H1 (cell line): Measurements from ENCODE around the gene KCNJ2. TPM values are rescaled to one million over a fixed set of nuclear protein-coding genes. Genes with fewer than 3 reads are reported as not detected.

Experiments used
- CTCF ChIA-PET: fragments of 300-600 bp; sonication (Branson Sonifier 250); formaldehyde crosslinking; loops from one replicate; lab custom pipeline; 2021; ENCODE audit not compliant: partially characterized antibody; lab: Charles Lee
- POLR2A ChIA-PET: fragments of 300-600 bp; sonication (Branson Sonifier 250); formaldehyde crosslinking; loops from one replicate; lab custom pipeline; 2021; ENCODE audit warnings: inconsistent platforms; ENCODE audit not compliant: partially characterized antibody; lab: Charles Lee
- DNase-seq, 2 experiments: peaks; one replicate each; pipeline versions ENCODE4 v3.0.0 to v3.0.0-alpha.2; 2010 to 2022; ENCODE audit warnings: low spot score in 2 of 2, low read depth in 1 of 2, mixed read lengths in 1 of 2
- FAIRE-seq: peaks from 2 replicates; lab custom pipeline; 2011; peaks lifted over from hg19 to GRCh38; lab: Jason Lieb, UNC
- H2AFZ ChIP-seq: 2 replicates; pipeline ENCODE4 v1.8.1; 2012; ENCODE audit warnings: low read length, inconsistent platforms
- H2AK5ac ChIP-seq: 2 replicates; pipeline ENCODE4 v1.6.1; 2013; ENCODE audit warnings: low read depth, low read length
- H2BK120ac ChIP-seq: replicated peaks from 2 replicates; pipeline ENCODE3; 2013; ENCODE audit warnings: low read depth, low read length, inconsistent platforms
- H2BK12ac ChIP-seq: 2 replicates; pipeline ENCODE4 v1.6.1; 2013; ENCODE audit warnings: low read depth, low read length
- H2BK15ac ChIP-seq: 2 replicates; pipeline ENCODE4 v1.6.1; 2013; ENCODE audit warnings: low read length
- H2BK20ac ChIP-seq: 2 replicates; pipeline ENCODE4 v1.6.1; 2013; ENCODE audit warnings: low read length
- H2BK5ac ChIP-seq: 2 replicates; pipeline ENCODE4 v1.6.1; 2013; ENCODE audit warnings: low read depth, low read length
- H3K14ac ChIP-seq: 2 replicates; pipeline ENCODE4 v1.6.1; 2013; ENCODE audit warnings: inconsistent platforms; ENCODE audit not compliant: insufficient read length
- H3K18ac ChIP-seq: 2 replicates; pipeline ENCODE4 v1.6.1; 2013; ENCODE audit warnings: low read length; ENCODE audit errors: extremely low read depth
- H3K23ac ChIP-seq: 2 replicates; pipeline ENCODE4 v1.6.1; 2013; ENCODE audit warnings: inconsistent platforms; ENCODE audit not compliant: insufficient read length
- H3K23me2 ChIP-seq: 2 replicates; pipeline ENCODE4 v1.6.1; 2013; ENCODE audit warnings: low read depth, low read length
- H3K27ac ChIP-seq: 2 replicates; pipeline ENCODE4 v1.6.1; 2011; ENCODE audit warnings: low read depth, low read length, inconsistent platforms
- H3K27me3 ChIP-seq, 4 experiments: replicated peaks in 1 of 4; 1 replicate in 1 of 4; 2 replicates in 3 of 4; pipeline versions ENCODE4 v1.6.1 to v1.8.1; 2011 to 2013; ENCODE audit warnings: low read length in 3 of 4, mild to moderate bottlenecking in 3 of 4, inconsistent platforms in 2 of 4, mixed read lengths in 2 of 4, moderate library complexity in 1 of 4; ENCODE audit not compliant: control insufficient read depth in 3 of 4, insufficient read depth in 3 of 4; ENCODE audit errors: extremely low read depth in 1 of 4
- H3K36me3 ChIP-seq, 4 experiments: 2 replicates each; pipeline versions ENCODE4 v1.6.1 to v1.8.1; 2011 to 2013; ENCODE audit warnings: mild to moderate bottlenecking in 4 of 4, low read length in 3 of 4, moderate library complexity in 2 of 4, control low read depth in 1 of 4, inconsistent platforms in 1 of 4; ENCODE audit not compliant: insufficient read depth in 4 of 4, control insufficient read depth in 2 of 4
- H3K4ac ChIP-seq: replicated peaks from 2 replicates; pipeline ENCODE3; 2013; ENCODE audit warnings: low read length, low read depth, mixed read lengths, inconsistent platforms; ENCODE audit not compliant: insufficient read length
- H3K4me1 ChIP-seq, 4 experiments: replicated peaks in 1 of 4; 1 replicate in 1 of 4; 2 replicates in 3 of 4; pipeline versions ENCODE4 v1.6.1 to v1.8.1; 2011 to 2013; ENCODE audit warnings: low read length in 3 of 4, inconsistent platforms in 2 of 4, mixed read lengths in 1 of 4; ENCODE audit not compliant: insufficient read depth in 4 of 4, control insufficient read depth in 3 of 4
- H3K4me2 ChIP-seq, 2 experiments: 2 replicates each; pipeline versions ENCODE4 v1.6.1 to v1.8.1; 2011 to 2013; ENCODE audit warnings: low read depth in 2 of 2, low read length in 2 of 2, control low read depth in 1 of 2, inconsistent platforms in 1 of 2, mild to moderate bottlenecking in 1 of 2; ENCODE audit not compliant: insufficient read depth in 1 of 2
- H3K4me3 ChIP-seq, 4 experiments: fragments of 200-600, 300-600 bp in 1 of 4; sonication (generic), shearing (Covaris generic), sonication (Bioruptor Twin) in 1 of 4; 2 replicates each; pipeline versions ENCODE4 v1.5.1 to v1.8.1; 2011 to 2016; ENCODE audit warnings: low read length in 4 of 4, low read depth in 3 of 4, control low read depth in 2 of 4, inconsistent platforms in 2 of 4, mild to moderate bottlenecking in 2 of 4, mixed read lengths in 1 of 4, moderate library complexity in 1 of 4; ENCODE audit not compliant: insufficient read depth in 2 of 4; ENCODE audit errors: extremely low read depth in 1 of 4
- H3K56ac ChIP-seq: replicated peaks from 2 replicates; pipeline ENCODE3; 2013; ENCODE audit warnings: low read depth, mild to moderate bottlenecking, mixed read lengths, low read length, inconsistent platforms; ENCODE audit not compliant: insufficient read length
- H3K79me1 ChIP-seq: 2 replicates; pipeline ENCODE4 v1.6.1; 2013; ENCODE audit warnings: low read depth, low read length, control low read depth
- H3K79me2 ChIP-seq, 2 experiments: 2 replicates each; pipeline versions ENCODE4 v1.6.1 to v1.8.1; 2012 to 2013; ENCODE audit warnings: low read length in 2 of 2, mild to moderate bottlenecking in 2 of 2, inconsistent platforms in 1 of 2; ENCODE audit not compliant: insufficient read depth in 2 of 2, control insufficient read depth in 1 of 2
- H3K9ac ChIP-seq, 4 experiments: replicated peaks in 1 of 4; 1 replicate in 1 of 4; 2 replicates in 3 of 4; pipeline versions ENCODE4 v1.6.1 to v1.8.1; 2011 to 2013; ENCODE audit warnings: low read depth in 3 of 4, low read length in 3 of 4, control low read depth in 2 of 4, mild to moderate bottlenecking in 2 of 4, moderate library complexity in 2 of 4, inconsistent platforms in 1 of 4; ENCODE audit errors: extremely low read depth in 1 of 4
- H3K9me3 ChIP-seq, 2 experiments: 2 replicates each; pipeline versions ENCODE4 v1.6.1 to v1.8.1; 2012 to 2013; ENCODE audit warnings: mild to moderate bottlenecking in 2 of 2, moderate library complexity in 2 of 2, control low read depth in 1 of 2, inconsistent platforms in 1 of 2, low read depth in 1 of 2, low read length in 1 of 2, mixed read lengths in 1 of 2; ENCODE audit not compliant: insufficient read depth in 2 of 2
- H4K20me1 ChIP-seq, 2 experiments: replicated peaks in 1 of 2; 2 replicates each; pipeline versions ENCODE3 to v1.8.1; 2011 to 2013; ENCODE audit warnings: inconsistent platforms in 2 of 2, low read length in 2 of 2, mild to moderate bottlenecking in 1 of 2; ENCODE audit not compliant: insufficient read depth in 2 of 2, control insufficient read depth in 1 of 2
- H4K5ac ChIP-seq: 2 replicates; pipeline ENCODE4 v1.6.1; 2013; ENCODE audit warnings: low read length, low read depth, mixed read lengths, inconsistent platforms; ENCODE audit not compliant: insufficient read length
- H4K8ac ChIP-seq: 2 replicates; pipeline ENCODE4 v1.8.0; 2013; ENCODE audit warnings: mild to moderate bottlenecking, moderate library complexity, low read length, inconsistent platforms; ENCODE audit not compliant: insufficient read depth; ENCODE audit errors: extremely low read depth
- H4K91ac ChIP-seq: replicated peaks from 2 replicates; pipeline ENCODE3; 2013; ENCODE audit warnings: low read length, mixed read lengths, inconsistent platforms; ENCODE audit not compliant: insufficient read length
- CBX8 ChIP-seq: fragments of 300-800, 300-1000 bp; sonication (generic); IDR thresholded peaks from 2 replicates; pipeline ENCODE4 v1.7.1; 2016; ENCODE audit warnings: low read depth, low read length, borderline replicate concordance
- KDM1A ChIP-seq: fragments of 200-600, 300-600 bp; sonication (generic); IDR thresholded peaks from 2 replicates; pipeline ENCODE4 v1.7.1; 2016; ENCODE audit warnings: mild to moderate bottlenecking, low read length, borderline replicate concordance
- KDM4A ChIP-seq: IDR thresholded peaks from one replicate; pipeline ENCODE4 v1.7.1; 2012; ENCODE audit warnings: low read depth, mild to moderate bottlenecking, moderate library complexity, low read length, inconsistent platforms; ENCODE audit not compliant: severe bottlenecking
- MAFK ChIP-seq: IDR thresholded peaks from 2 replicates; pipeline ENCODE4 v1.6.1; 2012; ENCODE audit warnings: low read depth, mild to moderate bottlenecking, improper control_type of control experiment, low read length
- POU5F1 ChIP-seq: IDR thresholded peaks from 2 replicates; pipeline ENCODE4 v1.6.1; 2011; ENCODE audit warnings: low read depth, mild to moderate bottlenecking, low read length, moderate library complexity
- RFX5 ChIP-seq: IDR thresholded peaks from 2 replicates; pipeline ENCODE4 v1.6.1; 2011; ENCODE audit warnings: low read depth, low read length, improper control_type of control experiment, borderline replicate concordance
- SRF ChIP-seq: IDR thresholded peaks from 2 replicates; pipeline ENCODE4 v1.6.1; 2011; ENCODE audit warnings: mild to moderate bottlenecking, low read depth, low read length, moderate library complexity
- WGBS, 2 experiments: shearing (Covaris generic) in 1 of 2; methylation state at CpG; one replicate each; pipeline versions ENCODE4 v1.1.6 to v1.1.7; 2013 to 2015; ENCODE audit warnings: low lambda C conversion rate in 2 of 2, mixed read lengths in 2 of 2, inconsistent platforms in 1 of 2, low coverage in 1 of 2, missing lambda C conversion rate in 1 of 2; ENCODE audit not compliant: insufficient replicate concordance in 2 of 2, insufficient coverage in 1 of 2, insufficient read length in 1 of 2; ENCODE audit errors: extremely low coverage in 1 of 2, missing lambda C conversion rate in 1 of 2; 5-methylcytosine and 5-hydroxymethylcytosine counted together
- polyA plus RNA-seq, 7 experiments: library from polyadenylated mRNA; depleted of rRNA in 3 of 7; stranded (reverse) in 5 of 7; unstranded in 2 of 7; fragments of >200 nt in 5 of 7; fragments of 200-250 nt in 2 of 7; gene quantifications; 1 replicate in 5 of 7; 2 replicates in 1 of 7; 4 replicates in 1 of 7; pipeline versions ENCODE4 v1.2.1 to v1.2.3, GENCODE V29; 2011 to 2013; ENCODE audit warnings: missing spikeins in 2 of 7, mixed read lengths in 2 of 7
- total RNA-seq: library from RNA; stranded (reverse); fragmentation: NEBNext Ultra II Directional; extraction: Animal tissue kit (Norgen Biotek cat#: 25700); gene quantifications from 2 replicates; pipeline ENCODE4 v1.2.1, GENCODE V29; 2021

The KCNJ2 gene
- total and polyA plus RNA-seq, 2 of the 8 experiments (the other 6 are each of a cell fraction or from before 2014, with no cell fraction given): 0.23 to 0.76 TPM

GRCh38 chr17:70172449-70172848, 3.1 kb downstream of the KCNJ2 start:
- Histone ChIP-seq H3K18ac (no peak overlapping the region), H3K79me2 (no peaks in the 10 kb centered on the region), H3K4me2 (no peak overlapping the region), H3K36me3 (no peaks in the 10 kb centered on the region), H4K20me1 (no peaks in the 10 kb centered on the region), H2BK15ac (no peak overlapping the region), H3K56ac (no peak overlapping the region), H2BK12ac (no peak overlapping the region), H3K23me2 (peaks cover 15% of the 10 kb centered on the region), H3K4me3 (no peak overlapping the region), H3K9me3 (no peaks in the 10 kb centered on the region), H3K4me1 (no peaks in the 10 kb centered on the region; a peak in 2 of 7 replicates), H3K14ac (no peak overlapping the region), H3K79me1 (no peaks in the 10 kb centered on the region), H2BK5ac (no peak overlapping the region), H3K9ac (no peak overlapping the region), H3K27ac (no peak overlapping the region), H4K8ac (no peak overlapping the region), H4K5ac (no peak overlapping the region), H3K27me3 (peaks cover 0 to 29% (median 13%) of the 10 kb centered on the region in 4 experiments; a peak in 5 of 7 replicates), H2BK20ac (no peak overlapping the region), H2AK5ac (no peak overlapping the region), H3K23ac (no peak overlapping the region), H2AFZ (no peak overlapping the region), H3K4ac (no peak overlapping the region), H2BK120ac (no peak overlapping the region), H4K91ac (no peak overlapping the region)
- 84% methylated on average over 2 of the region's 2 CpGs; no CpG with 5 or more reads in 1 of the 2 experiments for WGBS, 2 experiments
- DNase-seq (no peak), FAIRE-seq (no peak)
- ChIA-PET CTCF (no interaction called here), POLR2A (no interaction called here)
- TF ChIP-seq SRF: no peak
- TF ChIP-seq POU5F1: no peak
- no peak for TF ChIP-seq KDM4A
- TF ChIP-seq MAFK: no peak
- no peak for TF ChIP-seq CBX8
- no peak for TF ChIP-seq RFX5
- TF ChIP-seq KDM1A: no peak
